Kidney capillary endothelial cell (primary cell): ENCODE measurements around the gene PITPNC1.
A peak's percentile ranks its signal among the peaks of the same experiment; 100 is the strongest.
"Not testable (repeated sequence)": the region's sequence is repeated elsewhere in the genome, so short reads cannot be mapped to it uniquely, and the experiment has no call there.

Source experiments
- DNase-seq: peaks from one replicate; pipeline ENCODE4 v3.0.0-alpha.2; 2018; ENCODE audit warnings: low spot score

The PITPNC1 gene

GRCh38 chr17:67578679-67579405 is 201.8 kb downstream of the PITPNC1 start:
- DNase-seq: not testable (repeated sequence)

GRCh38 chr17:67582673-67583081 is 205.6 kb downstream of the PITPNC1 start:
- DNase-seq: no peak

- DNase-seq: no peak
Observed at GRCh38 chr17:67585077-67585602, 208.1 kb downstream of the PITPNC1 start.

- no peak for DNase-seq
Observed at GRCh38 chr17:67588326-67588725, 211.2 kb downstream of the PITPNC1 start.

GRCh38 chr17:67594115-67594880 is 217.2 kb downstream of the PITPNC1 start:
- DNase-seq: no peak

GRCh38 chr17:67600408-67600807 is 223.3 kb downstream of the PITPNC1 start:
- DNase-seq: no peak

GRCh38 chr17:67601897-67602296 is 224.8 kb downstream of the PITPNC1 start:
- DNase-seq: no peak

- no peak for DNase-seq
Observed at GRCh38 chr17:67602444-67602843, 225.4 kb downstream of the PITPNC1 start.

- DNase-seq: peak; percentile 28
Observed at GRCh38 chr17:67602974-67603373, 225.9 kb downstream of the PITPNC1 start.

GRCh38 chr17:67605256-67605912 is 228.3 kb downstream of the PITPNC1 start:
- DNase-seq: no peak

- no peak for DNase-seq
Observed at GRCh38 chr17:67606471-67606870, 229.4 kb downstream of the PITPNC1 start.

- DNase-seq: no peak
Observed at GRCh38 chr17:67606896-67607604, 230.0 kb downstream of the PITPNC1 start.

- no peak for DNase-seq
Observed at GRCh38 chr17:67610061-67610460, 233.0 kb downstream of the PITPNC1 start.

- DNase-seq: no peak
Observed at GRCh38 chr17:67613961-67614360, 236.9 kb downstream of the PITPNC1 start.

GRCh38 chr17:67615011-67615561 is 238.0 kb downstream of the PITPNC1 start:
- DNase-seq: no peak

- no peak for DNase-seq
Observed at GRCh38 chr17:67615736-67616135, 238.7 kb downstream of the PITPNC1 start.

GRCh38 chr17:67617304-67617899 is 240.3 kb downstream of the PITPNC1 start:
- no peak for DNase-seq

- DNase-seq: no peak
Observed at GRCh38 chr17:67619555-67619954, 242.5 kb downstream of the PITPNC1 start.

GRCh38 chr17:67620088-67620487 is 243.0 kb downstream of the PITPNC1 start:
- DNase-seq: no peak

- no peak for DNase-seq
Observed at GRCh38 chr17:67620636-67621035, 243.6 kb downstream of the PITPNC1 start.

GRCh38 chr17:67623767-67624166 is 246.7 kb downstream of the PITPNC1 start:
- no peak for DNase-seq
